HG03442 (cell line): Measurements from ENCODE around the gene NDUFB3.
"Not testable (repeated sequence)": the region's sequence is repeated elsewhere in the genome, so short reads cannot be mapped to it uniquely, and the experiment has no call there.

Experiments used
- ATAC-seq: cut with Tn5 transposase; IDR thresholded peaks from one replicate; pipeline ENCODE4 v1.9.1; 2021; ENCODE audit warnings: mild to moderate bottlenecking, moderate library complexity; ENCODE audit not compliant: unreplicated experiment

The NDUFB3 gene

DNA sequence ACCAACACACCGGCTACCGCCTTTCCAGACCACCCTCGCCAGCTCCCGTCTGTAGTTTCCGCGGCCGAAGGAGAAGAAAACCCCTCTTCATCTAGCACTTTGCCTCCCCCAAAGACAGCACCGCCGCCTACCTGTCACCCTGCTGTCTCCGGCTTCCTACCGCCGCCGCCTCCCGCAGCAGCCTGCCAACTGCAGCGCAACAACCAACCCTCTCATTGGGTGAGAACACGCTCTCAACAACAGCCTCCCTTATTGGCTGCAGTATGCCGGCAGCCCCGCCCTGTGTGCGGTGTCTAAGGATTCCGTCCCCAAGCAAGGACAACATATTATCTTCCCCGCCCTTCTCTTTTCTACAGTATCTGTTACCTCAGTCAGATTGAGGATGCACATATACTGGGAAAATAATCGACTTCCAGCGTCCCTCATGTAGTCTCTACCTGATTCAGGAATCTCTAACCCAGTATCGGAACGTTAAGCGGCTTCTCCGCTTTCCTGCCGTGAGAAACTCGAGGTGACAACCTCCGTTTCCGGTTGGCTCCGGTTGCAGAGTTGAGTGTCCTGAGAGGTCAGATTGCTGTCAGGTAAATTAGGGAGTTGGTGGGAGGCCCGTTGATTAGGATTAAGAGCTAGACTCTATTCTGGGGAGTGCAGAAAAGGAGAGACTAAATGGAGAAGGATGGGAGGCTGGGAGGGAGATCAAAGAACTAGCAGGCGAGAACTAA is at the start of gene NDUFB3, which contains the start of gene HYCC2:
Gene NDUFB3 (plus strand): TSS at position 523 of the 722 bp plus-strand sequence. CDS start 6,882 bp downstream, outside the sequence.
Gene HYCC2 (minus strand): TSS at position 193 of the 722 bp plus-strand sequence. CDS start 47,662 bp downstream, outside the sequence.
- ATAC-seq, result peak; percentile 97

GRCh38 chr2:201024518-201024917 is 47.3 kb upstream of the NDUFB3 start:
- ATAC-seq, result no peak

GRCh38 chr2:201034355-201034754 is 37.4 kb upstream of the NDUFB3 start:
- not testable (repeated sequence) for ATAC-seq

GRCh38 chr2:201038361-201038760 is 33.4 kb upstream of the NDUFB3 start:
- not testable (repeated sequence) for ATAC-seq

DNA sequence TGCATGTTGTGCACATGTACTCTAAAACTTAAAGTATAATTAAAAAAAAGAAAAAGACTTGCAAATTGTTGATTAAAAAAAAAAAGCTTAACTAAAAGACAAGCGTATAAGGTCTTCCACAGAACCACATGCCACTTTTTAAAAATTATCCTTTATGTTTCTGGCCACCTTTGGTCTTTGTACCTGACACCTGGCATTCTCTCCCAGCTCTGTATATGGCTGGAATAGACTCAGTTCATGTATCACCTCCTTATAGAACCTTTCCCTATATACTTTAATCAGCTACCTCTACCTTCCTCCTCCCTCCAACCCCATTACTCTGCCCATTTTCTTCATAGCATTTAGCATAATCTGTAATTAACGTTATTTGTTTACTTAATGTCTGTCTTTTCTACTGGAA is 32.9 kb upstream of the NDUFB3 start:
- ATAC-seq, result no peak

DNA sequence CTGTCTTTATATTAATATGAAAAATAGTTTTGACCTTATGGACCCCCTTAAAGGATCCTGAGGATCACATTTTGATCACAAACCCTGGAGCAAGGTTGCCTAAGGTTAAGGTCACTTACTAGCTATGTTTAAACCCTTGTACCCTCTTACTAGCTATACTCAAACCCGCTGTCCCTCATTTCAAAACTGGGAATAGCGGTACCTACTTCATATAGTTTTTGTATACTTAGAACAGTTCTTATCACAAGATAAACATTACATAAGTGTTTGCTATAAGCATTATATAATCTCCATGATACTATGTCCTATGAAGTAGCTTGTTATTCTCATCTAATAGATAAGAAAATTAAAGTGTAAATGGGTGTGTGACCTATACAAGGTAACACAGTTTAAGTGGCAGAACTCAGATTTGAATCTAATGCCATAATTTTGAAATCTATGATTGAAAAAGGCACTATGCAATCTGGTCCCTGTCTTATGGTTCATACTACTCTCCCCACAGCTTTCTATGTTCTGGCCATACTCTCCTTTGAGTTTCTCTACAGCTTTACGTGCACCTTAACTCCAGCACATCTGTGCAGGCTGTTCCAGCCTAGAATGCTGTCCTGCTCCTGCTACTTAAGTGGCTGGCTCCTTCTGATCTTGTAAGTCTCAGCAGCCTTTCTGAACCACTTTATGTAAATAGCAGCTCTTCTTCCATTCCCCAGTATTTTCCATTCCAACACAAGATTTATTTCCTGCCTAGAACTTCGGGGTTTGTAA is 30.8 kb upstream of the NDUFB3 start:
- no peak for ATAC-seq

DNA sequence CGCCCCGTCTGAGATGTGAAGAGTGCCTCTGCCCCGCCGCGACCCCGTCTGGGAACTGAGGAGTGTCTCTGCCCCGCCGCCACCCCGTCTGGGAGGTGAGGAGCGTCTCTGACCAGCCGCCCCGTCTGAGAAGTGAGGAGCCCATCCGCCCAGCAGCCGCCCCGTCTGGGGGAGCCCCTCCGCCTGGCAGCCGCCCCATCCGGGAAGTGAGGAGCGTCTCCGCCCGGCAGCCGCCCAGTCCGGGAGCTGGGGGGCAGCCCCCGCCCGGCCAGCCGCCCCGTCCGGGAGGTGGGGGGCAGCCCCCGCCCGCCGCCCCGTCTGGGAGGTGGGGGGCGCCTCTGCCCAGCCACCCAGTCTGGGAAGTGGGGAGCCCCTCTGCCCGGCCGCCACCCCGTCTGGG is 29.4 kb upstream of the NDUFB3 start:
- not testable (repeated sequence) for ATAC-seq

DNA sequence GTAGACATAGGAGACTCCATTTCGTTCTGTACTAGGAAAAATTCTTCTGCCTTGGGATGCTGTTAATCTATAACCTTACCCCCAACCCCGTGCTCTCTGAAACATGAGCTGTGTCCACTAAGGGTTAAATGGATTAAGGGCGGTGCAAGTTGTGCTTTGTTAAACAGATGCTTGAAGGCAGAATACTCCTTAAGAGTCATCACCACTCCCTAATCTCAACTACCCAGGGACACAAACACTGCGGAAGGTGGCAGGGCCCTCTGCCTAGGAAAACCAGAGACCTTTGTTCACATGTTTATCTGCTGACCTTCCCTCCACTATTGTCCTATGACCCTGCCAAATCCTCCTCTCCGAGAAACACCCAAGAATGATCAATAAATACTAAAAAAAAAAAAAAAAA is 28.8 kb upstream of the NDUFB3 start:
- ATAC-seq, result not testable (repeated sequence)

- no peak for ATAC-seq
These were observed 24.9 kb upstream of the NDUFB3 start for GRCh38 chr2:201046881-201047280.

- ATAC-seq, result no peak
These were observed 22.3 kb upstream of the NDUFB3 start for GRCh38 chr2:201049455-201049854.

- no peak for ATAC-seq
These were observed 14.7 kb upstream of the NDUFB3 start for GRCh38 chr2:201057087-201057521.

DNA sequence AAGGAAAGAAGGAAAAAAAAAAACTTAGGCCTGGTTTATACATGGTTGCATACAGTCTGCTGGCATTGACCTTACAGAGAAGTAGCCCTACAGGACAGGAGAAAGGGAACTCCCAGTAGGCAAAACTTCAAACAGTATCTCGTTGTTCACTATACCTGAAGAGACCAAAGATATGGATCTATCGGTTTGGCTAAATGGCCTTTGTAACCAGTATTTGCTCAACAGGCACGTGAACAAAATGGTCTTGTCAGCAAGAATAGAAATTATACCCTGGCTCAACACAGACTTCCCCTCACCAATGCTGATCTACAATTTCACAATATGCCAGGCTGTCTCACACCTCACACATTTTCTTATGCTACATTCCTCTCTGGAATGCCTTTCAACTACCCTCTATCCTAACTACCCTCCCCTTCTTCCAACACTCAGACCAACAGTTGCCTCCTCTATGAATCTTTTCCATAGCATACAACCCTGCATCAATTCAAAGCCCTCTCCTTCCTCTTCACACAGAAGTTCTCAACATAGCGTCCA is 14.0 kb upstream of the NDUFB3 start:
- no peak for ATAC-seq

DNA sequence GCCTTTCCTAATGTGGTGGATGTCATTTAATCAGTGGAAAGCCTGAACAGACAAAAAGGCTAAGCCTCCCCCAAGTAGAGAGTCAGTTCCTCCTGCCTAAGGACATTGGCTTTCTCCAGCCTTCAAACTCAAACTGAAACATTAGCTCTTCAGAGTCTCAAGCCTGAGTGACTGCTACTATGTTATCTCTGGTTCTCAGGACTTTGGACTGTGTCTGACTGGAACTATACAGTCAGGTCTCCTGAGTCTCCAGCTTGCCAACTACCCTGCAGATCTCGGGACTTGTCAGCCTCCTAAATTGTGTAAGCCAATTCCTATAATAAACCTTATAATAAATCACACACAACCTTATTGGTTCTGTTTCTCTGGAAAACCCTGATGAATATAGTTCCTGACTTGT is 12.9 kb upstream of the NDUFB3 start:
- ATAC-seq, result no peak

- ATAC-seq, result no peak
These were observed 11.6 kb upstream of the NDUFB3 start for GRCh38 chr2:201059961-201060755.

GRCh38 chr2:201063516-201063915 is 8.3 kb upstream of the NDUFB3 start:
- ATAC-seq, result not testable (repeated sequence)

DNA sequence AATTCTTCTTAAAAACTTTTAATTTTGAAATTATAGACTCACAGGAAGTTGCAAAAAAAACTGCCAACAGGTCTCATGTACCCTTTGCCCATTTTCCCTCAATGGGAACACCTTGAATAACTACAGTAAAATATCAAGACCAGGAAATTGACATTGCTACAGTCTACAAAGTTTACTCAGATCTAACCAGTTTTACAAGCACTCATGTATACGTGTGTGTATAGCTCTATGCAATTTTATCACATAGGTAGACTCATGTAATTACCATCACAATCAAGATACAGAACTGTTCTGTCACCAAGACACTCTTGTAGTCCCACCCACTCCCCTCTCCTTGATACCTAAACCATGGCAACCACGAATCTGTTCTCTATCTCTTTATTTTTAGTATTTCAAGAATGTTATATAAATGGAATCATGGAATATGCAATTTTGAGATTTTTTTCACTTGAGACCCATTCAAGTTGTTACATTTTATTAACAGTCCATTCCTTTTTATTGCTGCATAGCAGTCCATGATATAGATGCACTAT is 6.9 kb upstream of the NDUFB3 start:
- no peak for ATAC-seq

DNA sequence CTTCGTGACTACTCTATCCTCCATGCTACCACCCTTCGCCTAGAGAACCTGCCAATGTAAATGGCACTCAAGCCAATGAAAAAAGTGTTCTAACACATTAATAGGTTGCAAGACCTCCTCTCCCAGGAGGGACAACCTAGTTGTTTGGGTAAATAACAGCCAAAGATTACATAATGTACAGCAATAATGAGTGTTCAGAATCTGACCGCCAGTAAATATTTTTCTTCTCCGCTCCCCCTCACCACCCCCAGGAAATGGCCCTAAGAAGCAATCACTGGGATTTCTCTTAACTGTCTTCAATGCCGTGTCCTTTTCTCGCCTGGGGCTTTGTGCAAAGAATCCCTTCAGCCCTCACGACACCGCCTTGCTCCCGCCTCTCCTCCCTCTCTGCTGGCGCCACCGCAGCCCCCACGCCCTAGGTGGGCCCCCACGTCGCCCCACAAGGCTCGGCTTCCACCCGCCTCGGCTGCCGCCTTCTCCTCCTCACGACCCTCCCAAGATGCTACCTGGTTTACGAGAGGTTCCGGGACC is 788 bp upstream of the NDUFB3 start:
- peak; percentile 16 for ATAC-seq

GRCh38 chr2:201072201-201072530 is 365 bp downstream of the NDUFB3 start:
- no peak for ATAC-seq

DNA sequence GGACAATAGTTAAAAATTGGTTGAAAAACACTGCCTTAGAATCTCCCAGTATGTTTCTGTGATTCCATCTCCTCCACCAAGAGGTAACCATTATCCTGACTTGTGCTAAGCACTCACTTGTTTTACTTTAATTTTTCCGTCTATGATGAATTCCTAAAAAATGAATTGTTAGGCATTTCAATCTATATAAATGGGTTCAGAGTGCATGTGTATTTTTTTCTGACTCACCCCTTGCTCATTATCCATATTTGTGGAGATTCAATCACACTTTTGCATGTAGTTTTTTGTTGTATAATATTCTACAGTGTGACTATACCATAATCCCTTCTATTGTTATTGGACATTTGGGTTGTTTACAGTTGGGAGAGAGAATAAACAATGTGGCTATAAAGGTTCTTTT is 1.3 kb downstream of the NDUFB3 start:
- ATAC-seq, result no peak

- no peak for ATAC-seq
These were observed 3.2 kb downstream of the NDUFB3 start for GRCh38 chr2:201074996-201075395.

- no peak for ATAC-seq
These were observed 13.1 kb downstream of the NDUFB3 start for GRCh38 chr2:201084863-201085262.
